ENCODE results near the gene BORCS5.

BORCS5 gene

GRCh38 chr12:12353807-12354206 lies 3.1 kb upstream of the BORCS5 start:
- DNase-seq = no peak

GRCh38 chr12:12356467-12356895 lies 397 bp upstream of the BORCS5 start:
- no peak for DNase-seq

GRCh38 chr12:12357719-12358461 lies 1.0 kb downstream of the BORCS5 start:
- DNase-seq = peak; percentile 11

GRCh38 chr12:12358528-12358927 lies 1.6 kb downstream of the BORCS5 start:
- no peak for DNase-seq

GRCh38 chr12:12364787-12365445 lies 8.0 kb downstream of the BORCS5 start:
- DNase-seq = no peak

GRCh38 chr12:12365446-12365802 lies 8.5 kb downstream of the BORCS5 start:
- DNase-seq = no peak

- DNase-seq = no peak
Observed at GRCh38 chr12:12365931-12366431, 9.1 kb downstream of the BORCS5 start.

- no peak for DNase-seq
Observed at GRCh38 chr12:12366701-12367481, 10.0 kb downstream of the BORCS5 start.

GRCh38 chr12:12367482-12367998 lies 10.7 kb downstream of the BORCS5 start:
- DNase-seq = no peak

GRCh38 chr12:12372946-12373722 lies 16.3 kb downstream of the BORCS5 start:
- DNase-seq = no peak

GRCh38 chr12:12376646-12377448 lies 20.0 kb downstream of the BORCS5 start:
- DNase-seq = peak; percentile 68

- DNase-seq = no peak
Observed at GRCh38 chr12:12378616-12379015, 21.7 kb downstream of the BORCS5 start.

- no peak for DNase-seq
Observed at GRCh38 chr12:12379831-12380730, 23.2 kb downstream of the BORCS5 start.

- no peak for DNase-seq
Observed at GRCh38 chr12:12380949-12381593, 24.2 kb downstream of the BORCS5 start.

GRCh38 chr12:12381982-12382381 lies 25.1 kb downstream of the BORCS5 start:
- no peak for DNase-seq

- DNase-seq = no peak
Observed at GRCh38 chr12:12384571-12385340, 27.9 kb downstream of the BORCS5 start.

GRCh38 chr12:12387501-12387900 lies 30.6 kb downstream of the BORCS5 start:
- peak; percentile 60 for DNase-seq

- DNase-seq = no peak
Observed at GRCh38 chr12:12392413-12392812, 35.5 kb downstream of the BORCS5 start.

- DNase-seq = no peak
Observed at GRCh38 chr12:12393171-12393570, 36.3 kb downstream of the BORCS5 start.
